ENCODE data around the gene AGAP1. TPM values are rescaled to one million over a fixed set of nuclear protein-coding genes. Genes with fewer than 3 reads are reported as not detected.

AGAP1 gene
- total RNA-seq, 2 donors from 2014 or later, result 32.8 to 34.7 TPM

DNA sequence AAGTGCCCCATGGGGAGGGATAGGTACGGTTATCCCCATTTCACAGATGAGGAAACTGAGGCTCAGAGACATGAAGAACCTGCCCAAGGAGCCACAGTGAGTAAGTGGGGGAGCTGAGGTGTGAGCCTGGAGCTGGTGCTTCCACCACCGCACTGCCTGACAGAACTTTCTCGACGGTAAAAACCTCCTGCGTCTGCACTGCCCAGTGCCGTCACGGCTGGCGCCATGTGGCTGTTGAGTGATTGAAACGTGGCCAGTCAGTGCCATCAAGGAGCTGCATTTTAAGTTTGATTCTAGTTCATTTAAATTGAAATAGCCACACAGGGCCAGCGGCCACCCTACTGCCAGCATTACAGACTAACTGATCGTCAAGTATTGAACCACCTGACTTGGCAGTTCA is 217.1 kb downstream of the AGAP1 start:
- Histone ChIP-seq H3K36me3 (ENCODE audit: control insufficient read depth, insufficient read depth, low read length) (peaks cover 9% of the 10 kb centered on the region), H3K4me1 (ENCODE audit: control insufficient read depth, insufficient read depth, low read length) (no peaks in the 10 kb centered on the region), H3K9ac (ENCODE audit: extremely low read depth, low read length, poor library complexity, severe bottlenecking) (no peak overlapping the region), H3K27ac (ENCODE audit: low read depth, low read length) (no peak overlapping the region), H3K9me3 (ENCODE audit: control insufficient read depth, low read length) (no peaks in the 10 kb centered on the region), H3K27me3 (ENCODE audit: control insufficient read depth, insufficient read depth, low read length, poor library complexity, severe bottlenecking) (no peaks in the 10 kb centered on the region), H3K4me3 (ENCODE audit: low read length) (no peak overlapping the region)
- 92 to 95% methylated on average over 10 to 11 of the region's 11 CpGs for WGBS, 2 experiments (ENCODE audit: insufficient coverage in 1 of 2, insufficient read length in 1 of 2)
- Mint-ChIP-seq H3K27me3 (ENCODE audit: insufficient read depth) (no peaks in the 10 kb centered on the region), H3K4me3 (no peak overlapping the region), H3K36me3 (ENCODE audit: low read depth) (peaks cover 9% of the 10 kb centered on the region), H3K9me3 (no peaks in the 10 kb centered on the region), H3K4me1 (no peaks in the 10 kb centered on the region), H3K27ac (no peak overlapping the region)
- TF ChIP-seq, protein P1, sequence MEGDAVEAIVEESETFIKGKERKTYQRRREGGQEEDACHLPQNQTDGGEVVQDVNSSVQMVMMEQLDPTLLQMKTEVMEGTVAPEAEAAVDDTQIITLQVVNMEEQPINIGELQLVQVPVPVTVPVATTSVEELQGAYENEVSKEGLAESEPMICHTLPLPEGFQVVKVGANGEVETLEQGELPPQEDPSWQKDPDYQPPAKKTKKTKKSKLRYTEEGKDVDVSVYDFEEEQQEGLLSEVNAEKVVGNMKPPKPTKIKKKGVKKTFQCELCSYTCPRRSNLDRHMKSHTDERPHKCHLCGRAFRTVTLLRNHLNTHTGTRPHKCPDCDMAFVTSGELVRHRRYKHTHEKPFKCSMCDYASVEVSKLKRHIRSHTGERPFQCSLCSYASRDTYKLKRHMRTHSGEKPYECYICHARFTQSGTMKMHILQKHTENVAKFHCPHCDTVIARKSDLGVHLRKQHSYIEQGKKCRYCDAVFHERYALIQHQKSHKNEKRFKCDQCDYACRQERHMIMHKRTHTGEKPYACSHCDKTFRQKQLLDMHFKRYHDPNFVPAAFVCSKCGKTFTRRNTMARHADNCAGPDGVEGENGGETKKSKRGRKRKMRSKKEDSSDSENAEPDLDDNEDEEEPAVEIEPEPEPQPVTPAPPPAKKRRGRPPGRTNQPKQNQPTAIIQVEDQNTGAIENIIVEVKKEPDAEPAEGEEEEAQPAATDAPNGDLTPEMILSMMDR (conservative IDR thresholded peaks at IDR 0.05), result no peak
- no peak for DNase-seq

DNA sequence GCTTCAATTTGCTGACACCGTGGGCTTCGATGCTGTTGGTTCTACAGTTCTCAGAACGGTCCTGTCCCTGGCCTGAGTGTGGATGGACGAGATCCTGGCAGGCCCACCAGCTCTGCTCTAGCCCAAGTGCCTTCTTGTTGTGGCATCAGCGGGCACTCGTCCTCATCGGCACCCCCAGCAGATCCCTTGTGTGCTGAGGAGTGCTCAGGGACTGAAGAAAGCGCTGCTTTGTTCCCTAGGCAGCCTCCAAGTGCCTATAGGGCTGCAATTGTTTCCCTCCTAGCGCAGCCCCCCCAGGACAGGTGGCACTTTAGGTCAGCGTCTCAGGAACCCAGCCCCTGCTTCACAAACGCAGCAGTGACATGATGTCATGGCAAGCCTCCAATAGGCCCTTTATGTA is 217.7 kb downstream of the AGAP1 start:
- Mint-ChIP-seq H3K4me3 (no peak overlapping the region), H3K36me3 (ENCODE audit: low read depth) (peaks cover 9% of the 10 kb centered on the region), H3K9me3 (no peaks in the 10 kb centered on the region), H3K27me3 (ENCODE audit: insufficient read depth) (no peaks in the 10 kb centered on the region), H3K27ac (no peak overlapping the region), H3K4me1 (no peaks in the 10 kb centered on the region)
- Histone ChIP-seq H3K4me3 (ENCODE audit: low read length) (no peak overlapping the region), H3K9ac (ENCODE audit: extremely low read depth, low read length, poor library complexity, severe bottlenecking) (no peak overlapping the region), H3K36me3 (ENCODE audit: control insufficient read depth, insufficient read depth, low read length) (peaks cover 9% of the 10 kb centered on the region), H3K27ac (ENCODE audit: low read depth, low read length) (no peak overlapping the region), H3K4me1 (ENCODE audit: control insufficient read depth, insufficient read depth, low read length) (no peaks in the 10 kb centered on the region), H3K27me3 (ENCODE audit: control insufficient read depth, insufficient read depth, low read length, poor library complexity, severe bottlenecking) (no peaks in the 10 kb centered on the region), H3K9me3 (ENCODE audit: control insufficient read depth, low read length) (no peaks in the 10 kb centered on the region)
- 92 to 96% methylated on average over 11 of the region's 11 CpGs for WGBS, 2 experiments (ENCODE audit: insufficient coverage in 1 of 2, insufficient read length in 1 of 2)
- TF ChIP-seq, protein P1 (conservative IDR thresholded peaks at IDR 0.05), result no peak
- DNase-seq, result no peak

DNA sequence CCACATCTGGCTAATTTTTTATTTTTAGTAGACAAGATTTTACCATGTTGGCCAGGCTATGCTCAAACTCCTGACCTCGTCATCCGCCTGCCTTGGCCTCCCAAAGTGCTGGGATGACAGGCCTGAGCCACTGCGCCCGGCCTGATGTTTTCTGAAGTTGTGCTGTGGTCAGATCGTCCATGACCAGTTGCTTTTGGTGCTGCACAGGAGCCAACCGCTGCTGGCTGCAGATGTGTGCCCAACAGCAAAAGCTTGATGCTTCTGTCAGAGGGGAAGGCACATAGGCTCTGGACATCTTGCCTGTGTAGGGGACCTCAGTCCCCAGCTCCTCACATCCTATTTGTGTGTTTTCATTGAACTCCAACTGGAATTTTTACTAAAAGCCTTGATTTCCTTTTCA is 218.3 kb downstream of the AGAP1 start:
- H3K27me3 ChIP-seq (ENCODE audit: control insufficient read depth, insufficient read depth, low read length, poor library complexity, severe bottlenecking), result no peaks in the 10 kb centered on the region
- H3K27me3 Mint-ChIP-seq (ENCODE audit: insufficient read depth), result no peaks in the 10 kb centered on the region
- peaks cover 9% of the 10 kb centered on the region for H3K36me3 ChIP-seq (ENCODE audit: control insufficient read depth, insufficient read depth, low read length)
- no peaks in the 10 kb centered on the region for H3K9me3 ChIP-seq (ENCODE audit: control insufficient read depth, low read length)
- WGBS, 2 experiments (ENCODE audit: insufficient coverage in 1 of 2, insufficient read length in 1 of 2), result 94 to 97% methylated on average over 6 of the region's 6 CpGs
- H3K36me3 Mint-ChIP-seq (ENCODE audit: low read depth), result peaks cover 9% of the 10 kb centered on the region
- no peak overlapping the region for H3K9ac ChIP-seq (ENCODE audit: extremely low read depth, low read length, poor library complexity, severe bottlenecking)
- H3K27ac Mint-ChIP-seq, result no peak overlapping the region
- no peak overlapping the region for H3K4me3 Mint-ChIP-seq
- no peaks in the 10 kb centered on the region for H3K4me1 Mint-ChIP-seq
- no peak for DNase-seq
- H3K4me3 ChIP-seq (ENCODE audit: low read length), result no peak overlapping the region
- no peaks in the 10 kb centered on the region for H3K9me3 Mint-ChIP-seq
- H3K27ac ChIP-seq (ENCODE audit: low read depth, low read length), result no peak overlapping the region
- H3K4me1 ChIP-seq (ENCODE audit: control insufficient read depth, insufficient read depth, low read length), result no peaks in the 10 kb centered on the region
- TF ChIP-seq, protein P1 (conservative IDR thresholded peaks at IDR 0.05), result no peak

Data from endodermal cell (in vitro differentiated cells).